IMR-90 (cell line): ENCODE results near the gene FAM186B. TPM values are rescaled to one million over a fixed set of nuclear protein-coding genes. Genes with fewer than 3 reads are reported as not detected.

Experiments used
- ATAC-seq: fragments of 200-7000 bp; cut with Tn5 transposase; 2 replicates; pipeline ENCODE4 v1.9.1; 2020; ENCODE audit warnings: low read depth, mild to moderate bottlenecking, moderate library complexity
- BruUV-seq: library from RNA; stranded (reverse); fragments of 400-500 nt; replicated peaks from 2 replicates; lab custom pipeline; 2021; lab: Mats Ljungman, UMichigan
- CTCF ChIA-PET: fragments of 300-600 bp; formaldehyde crosslinking; extraction: SDS; loops from one replicate; lab custom pipeline; 2021; ENCODE audit warnings: antibody characterized with exemption; lab: Yijun Ruan, JAX
- POLR2A ChIA-PET: fragments of 300-600 bp; sonication (Branson Sonifier 250); formaldehyde crosslinking; loops from one replicate; lab custom pipeline; 2022; ENCODE audit warnings: antibody characterized with exemption; ENCODE audit not compliant: unreplicated experiment; lab: Charles Lee
- DNase-seq: peaks from one replicate; pipeline ENCODE4 v3.0.0; 2013
- H2AFZ ChIP-seq: replicated peaks from 2 replicates; pipeline ENCODE3; 2013; ENCODE audit warnings: low read length, mild to moderate bottlenecking; ENCODE audit not compliant: poor library complexity
- H2AK5ac ChIP-seq: 2 replicates; pipeline ENCODE4 v1.6.1; 2013; ENCODE audit warnings: low read depth, low read length, inconsistent platforms
- H2AK9ac ChIP-seq: replicated peaks from 2 replicates; pipeline ENCODE3; 2013; ENCODE audit warnings: mild to moderate bottlenecking, low read depth, low read length, moderate library complexity; ENCODE audit not compliant: poor library complexity
- H2BK120ac ChIP-seq: 2 replicates; pipeline ENCODE4 v1.6.1; 2013; ENCODE audit warnings: low read depth, low read length, inconsistent platforms
- H2BK15ac ChIP-seq: 3 replicates; pipeline ENCODE4 v1.6.1; 2013; ENCODE audit warnings: low read depth, low read length, inconsistent platforms
- H2BK20ac ChIP-seq: 2 replicates; pipeline ENCODE4 v1.6.1; 2013; ENCODE audit warnings: low read depth, mild to moderate bottlenecking, inconsistent platforms, low read length, moderate library complexity
- H2BK5ac ChIP-seq: 2 replicates; pipeline ENCODE4 v1.6.1; 2013; ENCODE audit warnings: mild to moderate bottlenecking, low read depth, low read length, inconsistent platforms; ENCODE audit not compliant: poor library complexity, severe bottlenecking
- H3K14ac ChIP-seq: replicated peaks from 2 replicates; pipeline ENCODE4 v1.6.1; 2013; ENCODE audit warnings: low read depth, low read length, inconsistent platforms
- H3K18ac ChIP-seq: 2 replicates; pipeline ENCODE4 v1.6.1; 2013; ENCODE audit warnings: low read depth, low read length, control low read depth
- H3K23ac ChIP-seq: 2 replicates; pipeline ENCODE4 v1.6.1; 2013; ENCODE audit warnings: low read depth, low read length, inconsistent platforms
- H3K27ac ChIP-seq: 2 replicates; pipeline ENCODE4 v1.5.1; 2013; ENCODE audit warnings: mild to moderate bottlenecking, control low read depth, low read length; ENCODE audit not compliant: insufficient read depth
- H3K27me3 ChIP-seq: 2 replicates; pipeline ENCODE4 v1.6.1; 2013; ENCODE audit warnings: low read length; ENCODE audit not compliant: control insufficient read depth, insufficient read depth
- H3K36me3 ChIP-seq: 2 replicates; pipeline ENCODE4 v1.6.1; 2013; ENCODE audit warnings: low read length, mixed read lengths; ENCODE audit not compliant: control insufficient read depth, insufficient read depth
- H3K4ac ChIP-seq: 2 replicates; pipeline ENCODE4 v1.6.1; 2013; ENCODE audit warnings: low read depth, low read length, inconsistent platforms
- H3K4me1 ChIP-seq: 2 replicates; pipeline ENCODE4 v1.6.1; 2013; ENCODE audit warnings: low read length, mixed read lengths; ENCODE audit not compliant: control insufficient read depth, insufficient read depth
- H3K4me2 ChIP-seq: 2 replicates; pipeline ENCODE4 v1.6.1; 2013; ENCODE audit warnings: low read depth, mild to moderate bottlenecking, control low read depth, low read length, moderate library complexity
- H3K4me3 ChIP-seq: 2 replicates; pipeline ENCODE4 v1.5.1; 2013; ENCODE audit warnings: low read depth, mild to moderate bottlenecking, control low read depth, low read length, moderate library complexity; ENCODE audit not compliant: insufficient read depth
- H3K56ac ChIP-seq: 2 replicates; pipeline ENCODE4 v1.6.1; 2013; ENCODE audit warnings: low read length, inconsistent platforms; ENCODE audit not compliant: insufficient read depth; ENCODE audit errors: extremely low read depth
- H3K79me1 ChIP-seq, 2 experiments: 2 replicates each; pipeline ENCODE4 v1.6.1; 2013; ENCODE audit warnings: low read length in 2 of 2, inconsistent platforms in 1 of 2, low read depth in 1 of 2
- H3K9ac ChIP-seq: 2 replicates; pipeline ENCODE4 v1.6.1; 2013; ENCODE audit warnings: low read depth, low read length, control low read depth
- H3K9me1 ChIP-seq: 2 replicates; pipeline ENCODE4 v1.6.1; 2013; ENCODE audit warnings: low read length, inconsistent platforms; ENCODE audit not compliant: insufficient read depth
- H3K9me3 ChIP-seq: 2 replicates; pipeline ENCODE4 v1.6.1; 2013; ENCODE audit warnings: low read length; ENCODE audit not compliant: control insufficient read depth, insufficient read depth
- H4K20me1 ChIP-seq: 2 replicates; pipeline ENCODE4 v1.6.1; 2013; ENCODE audit warnings: low read length, inconsistent platforms; ENCODE audit not compliant: insufficient read depth
- H4K5ac ChIP-seq: 2 replicates; pipeline ENCODE4 v1.6.1; 2013; ENCODE audit warnings: mild to moderate bottlenecking, low read depth, low read length, control low read depth
- H4K8ac ChIP-seq, 2 experiments: 2 replicates each; pipeline ENCODE4 v1.6.1; 2013; ENCODE audit warnings: low read depth in 2 of 2, low read length in 2 of 2, control low read depth in 1 of 2, inconsistent platforms in 1 of 2
- H4K91ac ChIP-seq: 2 replicates; pipeline ENCODE4 v1.6.1; 2013; ENCODE audit warnings: low read depth, low read length, inconsistent platforms; ENCODE audit not compliant: insufficient read depth
- BHLHE40 ChIP-seq: fragments of 150-350 bp; IDR thresholded peaks from 2 replicates; pipeline ENCODE4 v1.6.1; 2016; ENCODE audit warnings: mild to moderate bottlenecking, low read depth, low read length
- CEBPB ChIP-seq: IDR thresholded peaks from 2 replicates; pipeline ENCODE4 v1.6.1; 2012; ENCODE audit warnings: low read depth, low read length, improper control_type of control experiment
- CHD1 ChIP-seq: IDR thresholded peaks from 2 replicates; pipeline ENCODE4 v1.6.1; 2012; ENCODE audit warnings: low read depth, low read length, improper control_type of control experiment
- FOS ChIP-seq: fragments of 150-350 bp; IDR thresholded peaks from 2 replicates; pipeline ENCODE4 v1.6.1; 2016; ENCODE audit warnings: low read depth, low read length
- MAFK ChIP-seq: IDR thresholded peaks from 2 replicates; pipeline ENCODE4 v1.6.1; 2012; ENCODE audit warnings: low read depth, low read length, improper control_type of control experiment
- MAZ ChIP-seq: IDR thresholded peaks from 2 replicates; pipeline ENCODE4 v1.6.1; 2012; ENCODE audit warnings: low read depth, mild to moderate bottlenecking, low read length, improper control_type of control experiment, moderate library complexity, borderline replicate concordance
- MXI1 ChIP-seq: IDR thresholded peaks from 2 replicates; pipeline ENCODE4 v1.6.1; 2012; ENCODE audit warnings: low read depth, mild to moderate bottlenecking, low read length, moderate library complexity, borderline replicate concordance
- NFE2L2 ChIP-seq: fragments of 150-350 bp; IDR thresholded peaks from 2 replicates; pipeline ENCODE4 v1.6.1; 2016; ENCODE audit warnings: low read depth, mild to moderate bottlenecking, low read length
- POLR2A ChIP-seq: IDR thresholded peaks from 2 replicates; pipeline ENCODE4 v1.6.1; 2012; ENCODE audit warnings: mild to moderate bottlenecking, low read depth, low read length
- RAD21 ChIP-seq: IDR thresholded peaks from 2 replicates; pipeline ENCODE4 v1.6.1; 2012; ENCODE audit warnings: low read length, improper control_type of control experiment
- RCOR1 ChIP-seq: IDR thresholded peaks from 2 replicates; pipeline ENCODE4 v1.6.1; 2012; ENCODE audit warnings: mild to moderate bottlenecking, low read length, improper control_type of control experiment; ENCODE audit not compliant: insufficient replicate concordance
- RFX5 ChIP-seq: IDR thresholded peaks from 2 replicates; pipeline ENCODE4 v1.8.0; 2012; ENCODE audit warnings: low read depth, mild to moderate bottlenecking, low read length, moderate library complexity
- SMC3 ChIP-seq: fragments of 150-350 bp; IDR thresholded peaks from 2 replicates; pipeline ENCODE4 v1.6.1; 2016; ENCODE audit warnings: low read depth, mild to moderate bottlenecking, antibody characterized with exemption, low read length, moderate library complexity
- USF2 ChIP-seq: fragments of 150-350 bp; IDR thresholded peaks from 2 replicates; pipeline ENCODE4 v1.6.1; 2017; ENCODE audit warnings: mild to moderate bottlenecking, antibody characterized with exemption, low read length, low read depth
- WGBS, 2 experiments: methylation state at CpG; one replicate each; pipeline versions ENCODE4 v1.1.5 to v1.1.7; 2013; ENCODE audit warnings: missing lambda C conversion rate in 2 of 2; ENCODE audit not compliant: insufficient read length in 1 of 2; ENCODE audit errors: extremely low coverage in 2 of 2; 5-methylcytosine and 5-hydroxymethylcytosine counted together
- dilution Hi-C: fragments of 300-500 bp; cut with HindIII; formaldehyde crosslinking; loops from one replicate; pipeline ENCODE4 v1.14.3; 2018; ENCODE audit warnings: low sequenced_read_pairs; ENCODE audit not compliant: unreplicated experiment
- in situ Hi-C: fragments of 300-500 bp; cut with MboI; formaldehyde crosslinking; loops from 3 replicates; pipeline ENCODE4 v1.14.3; 2019; ENCODE audit warnings: low sequenced_read_pairs, inconsistent platforms, mixed read lengths
- intact Hi-C: fragments of 100-400 bp; cut with micrococcal nuclease; formaldehyde crosslinking; loops from 2 replicates; pipeline ENCODE4 v1.10.0; 2022
- polyA plus RNA-seq, 3 experiments: library from polyadenylated mRNA; depleted of rRNA; stranded (reverse); fragments of >200 nt; gene quantifications; 2 replicates each; pipeline ENCODE4 v1.2.3, GENCODE V29; 2012; ENCODE audit warnings: low replicate concordance in 1 of 3
- total RNA-seq: library from RNA; depleted of rRNA; stranded (reverse); fragments of >200 nt; gene quantifications from 2 replicates; pipeline ENCODE4 v1.2.3, GENCODE V29; 2012
- TF ChIP-seq, protein P1 (sequence below): fragments of 150-350 bp; IDR thresholded peaks from 2 replicates; pipeline ENCODE4 v1.6.1; 2016; ENCODE audit warnings: low read depth, mild to moderate bottlenecking, low read length, moderate library complexity, borderline replicate concordance
- TF ChIP-seq, protein P2 (sequence below): conservative IDR thresholded peaks from 2 replicates; pipeline ENCODE4 v1.5.1; 2012; ENCODE audit warnings: mild to moderate bottlenecking, low read depth, low read length, improper control_type of control experiment

Gene FAM186B
- total and polyA plus RNA-seq, 2 of the 4 experiments (the other 2 are of a cell fraction), result 0.10 to 0.18 TPM

- no peaks in the 10 kb centered on the region for H3K27me3 ChIP-seq
- no peaks in the 10 kb centered on the region for H4K20me1 ChIP-seq
- in situ Hi-C loops, result no loop called here
- DNase-seq (no peak), ATAC-seq (no peak)
- H3K4ac ChIP-seq, result no peak overlapping the region
- intact Hi-C loops, result no loop called here
- peaks cover 7 to 10% of the 10 kb centered on the region in 2 experiments for H3K79me1 ChIP-seq
- H3K56ac ChIP-seq, result no peak overlapping the region
- TF ChIP-seq RAD21 (no peak), NFE2L2 (no peak), POLR2A (no peak), SMC3 (no peak), CEBPB (no peak), USF2 (no peak), FOS (no peak), BHLHE40 (no peak), MXI1 (no peak), CHD1 (no peak), RCOR1 (no peak), RFX5 (no peak), MAZ (no peak), MAFK (no peak)
- TF ChIP-seq, protein P1, sequence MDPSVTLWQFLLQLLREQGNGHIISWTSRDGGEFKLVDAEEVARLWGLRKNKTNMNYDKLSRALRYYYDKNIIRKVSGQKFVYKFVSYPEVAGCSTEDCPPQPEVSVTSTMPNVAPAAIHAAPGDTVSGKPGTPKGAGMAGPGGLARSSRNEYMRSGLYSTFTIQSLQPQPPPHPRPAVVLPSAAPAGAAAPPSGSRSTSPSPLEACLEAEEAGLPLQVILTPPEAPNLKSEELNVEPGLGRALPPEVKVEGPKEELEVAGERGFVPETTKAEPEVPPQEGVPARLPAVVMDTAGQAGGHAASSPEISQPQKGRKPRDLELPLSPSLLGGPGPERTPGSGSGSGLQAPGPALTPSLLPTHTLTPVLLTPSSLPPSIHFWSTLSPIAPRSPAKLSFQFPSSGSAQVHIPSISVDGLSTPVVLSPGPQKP, result no peak
- TF ChIP-seq, protein P2, sequence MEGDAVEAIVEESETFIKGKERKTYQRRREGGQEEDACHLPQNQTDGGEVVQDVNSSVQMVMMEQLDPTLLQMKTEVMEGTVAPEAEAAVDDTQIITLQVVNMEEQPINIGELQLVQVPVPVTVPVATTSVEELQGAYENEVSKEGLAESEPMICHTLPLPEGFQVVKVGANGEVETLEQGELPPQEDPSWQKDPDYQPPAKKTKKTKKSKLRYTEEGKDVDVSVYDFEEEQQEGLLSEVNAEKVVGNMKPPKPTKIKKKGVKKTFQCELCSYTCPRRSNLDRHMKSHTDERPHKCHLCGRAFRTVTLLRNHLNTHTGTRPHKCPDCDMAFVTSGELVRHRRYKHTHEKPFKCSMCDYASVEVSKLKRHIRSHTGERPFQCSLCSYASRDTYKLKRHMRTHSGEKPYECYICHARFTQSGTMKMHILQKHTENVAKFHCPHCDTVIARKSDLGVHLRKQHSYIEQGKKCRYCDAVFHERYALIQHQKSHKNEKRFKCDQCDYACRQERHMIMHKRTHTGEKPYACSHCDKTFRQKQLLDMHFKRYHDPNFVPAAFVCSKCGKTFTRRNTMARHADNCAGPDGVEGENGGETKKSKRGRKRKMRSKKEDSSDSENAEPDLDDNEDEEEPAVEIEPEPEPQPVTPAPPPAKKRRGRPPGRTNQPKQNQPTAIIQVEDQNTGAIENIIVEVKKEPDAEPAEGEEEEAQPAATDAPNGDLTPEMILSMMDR, result no peak
- no peak overlapping the region for H3K4me3 ChIP-seq
- H2BK20ac ChIP-seq, result no peak overlapping the region
- H2AK5ac ChIP-seq, result no peak overlapping the region
- no peak overlapping the region for H2AK9ac ChIP-seq
- peaks cover 62% of the 10 kb centered on the region for H3K36me3 ChIP-seq
- dilution Hi-C loops, result no loop called here
- H3K4me2 ChIP-seq, result no peak overlapping the region
- no peak overlapping the region for H4K8ac ChIP-seq
- H3K4me1 ChIP-seq, result no peaks in the 10 kb centered on the region
- no peaks in the 10 kb centered on the region for H3K9me1 ChIP-seq
- ChIA-PET POLR2A (no interaction called here), CTCF (no interaction called here)
- no TSS peak for BruUV-seq
- no peak overlapping the region for H2BK120ac ChIP-seq
- no peak overlapping the region for H3K23ac ChIP-seq
- H2BK15ac ChIP-seq, result no peak overlapping the region
- H4K91ac ChIP-seq, result no peak overlapping the region
- no peak overlapping the region for H3K14ac ChIP-seq
- H2AFZ ChIP-seq, result no peak overlapping the region
- no peak overlapping the region for H2BK5ac ChIP-seq
- no peak overlapping the region for H4K5ac ChIP-seq
- H3K9ac ChIP-seq, result no peak overlapping the region
- H3K27ac ChIP-seq, result no peak overlapping the region
- 100% methylated on average over 1 of the region's 7 CpGs; no CpG with 5 or more reads in 1 of the 2 experiments for WGBS, 2 experiments
- H3K9me3 ChIP-seq, result no peaks in the 10 kb centered on the region
- no peak overlapping the region for H3K18ac ChIP-seq
Measured at GRCh38 chr12:49560695-49561094, 44.7 kb downstream of the FAM186B start.
